ENCODE measurements around the gene MEOX2.

Gene MEOX2

DNA sequence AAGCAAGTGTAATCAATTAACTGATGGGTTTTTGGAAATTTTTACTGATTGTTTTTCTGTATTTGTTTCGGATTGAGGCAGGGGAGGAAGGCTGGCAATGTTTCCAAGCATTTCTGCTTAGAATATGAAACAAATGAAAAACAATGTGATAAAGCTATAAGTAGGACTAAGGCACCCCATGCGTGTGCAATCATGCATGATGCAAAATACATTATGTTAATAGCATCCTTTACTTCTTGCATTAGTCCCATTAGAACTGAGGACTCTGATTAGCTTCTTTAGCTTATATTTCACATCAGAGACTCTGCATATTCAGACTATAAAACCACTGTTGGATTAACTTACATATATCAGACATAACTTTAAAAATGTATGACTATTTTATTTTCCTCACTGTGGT is 76.0 kb downstream of the MEOX2 start:
- no peak for DNase-seq (ENCODE audit: low read depth)

- no peak for DNase-seq (ENCODE audit: low read depth)
Observed at GRCh38 chr7:15609287-15609686, 77.2 kb downstream of the MEOX2 start.

GRCh38 chr7:15607529-15608210 is 78.8 kb downstream of the MEOX2 start:
- no peak for DNase-seq (ENCODE audit: low read depth)

DNA sequence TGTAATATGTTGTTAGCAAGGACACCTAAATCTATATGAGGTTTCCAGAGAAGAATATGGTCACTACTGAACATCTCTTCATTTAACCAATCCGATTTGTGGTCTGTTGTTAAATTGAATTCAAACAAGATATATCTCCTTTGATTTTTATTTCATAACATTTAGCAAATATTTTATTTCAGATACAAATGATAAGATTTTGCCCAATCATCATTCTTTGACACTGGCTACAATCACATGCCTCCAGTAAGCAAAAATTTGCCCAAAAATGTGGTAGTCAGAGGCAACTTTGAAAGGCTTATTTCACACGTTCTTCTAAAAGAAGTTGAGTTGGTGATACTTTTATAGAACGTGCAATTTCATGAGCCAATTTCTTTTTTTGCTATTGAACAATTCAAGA is 79.9 kb downstream of the MEOX2 start:
- no peak for DNase-seq (ENCODE audit: low read depth)

- DNase-seq (ENCODE audit: low read depth): no peak
Observed at GRCh38 chr7:15604166-15604565, 82.3 kb downstream of the MEOX2 start.

DNA sequence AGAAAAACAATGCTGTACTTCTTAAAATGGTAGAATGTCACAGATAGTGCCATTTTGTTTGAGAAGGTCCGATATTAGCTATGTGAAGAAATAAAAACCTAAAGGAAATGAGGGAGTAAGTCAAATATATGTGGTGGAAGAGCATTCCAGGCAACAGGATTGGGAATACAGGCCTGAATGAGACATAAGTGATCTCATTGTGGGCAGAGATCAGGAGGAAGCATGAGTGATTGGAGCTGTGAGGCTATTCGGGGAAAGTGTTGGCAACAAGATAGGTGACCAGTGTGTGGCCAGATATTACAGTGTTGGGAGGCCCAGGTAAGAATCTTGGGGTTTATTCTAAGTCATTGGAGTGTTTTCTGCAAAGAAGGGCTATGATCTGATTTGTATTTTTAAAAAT is 83.4 kb downstream of the MEOX2 start:
- no peak for DNase-seq (ENCODE audit: low read depth)

GRCh38 chr7:15602236-15602635 is 84.2 kb downstream of the MEOX2 start:
- DNase-seq (ENCODE audit: low read depth): no peak

GRCh38 chr7:15601175-15601574 is 85.3 kb downstream of the MEOX2 start:
- no peak for DNase-seq (ENCODE audit: low read depth)

GRCh38 chr7:15600298-15600697 is 86.2 kb downstream of the MEOX2 start:
- DNase-seq (ENCODE audit: low read depth): no peak

- no peak for DNase-seq (ENCODE audit: low read depth)
Observed at GRCh38 chr7:15594461-15594860, 92.0 kb downstream of the MEOX2 start.

- DNase-seq (ENCODE audit: low read depth): no peak
Observed at GRCh38 chr7:15593382-15593781, 93.1 kb downstream of the MEOX2 start.

DNA sequence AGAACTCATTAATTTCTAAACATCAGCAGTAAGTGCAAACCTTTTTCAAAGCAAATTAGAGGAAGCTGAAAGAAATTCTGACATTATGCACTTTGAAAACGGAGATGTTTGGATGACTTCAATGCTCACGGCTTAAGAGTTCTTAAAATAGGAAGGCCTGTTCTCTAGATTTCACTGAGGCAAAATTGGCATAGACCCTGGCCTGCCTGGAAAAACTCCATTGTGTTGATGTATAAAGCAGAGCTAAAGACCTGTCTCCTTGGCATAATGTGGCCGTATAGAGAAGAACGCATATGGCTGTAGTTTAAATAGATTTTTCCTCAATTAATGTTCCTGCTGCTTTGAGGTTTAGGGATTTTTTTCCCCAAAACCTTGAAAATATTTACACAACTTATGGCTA is 100.2 kb downstream of the MEOX2 start:
- no peak for DNase-seq (ENCODE audit: low read depth)

GRCh38 chr7:15584575-15584974 is 101.9 kb downstream of the MEOX2 start:
- no peak for DNase-seq (ENCODE audit: low read depth)

DNA sequence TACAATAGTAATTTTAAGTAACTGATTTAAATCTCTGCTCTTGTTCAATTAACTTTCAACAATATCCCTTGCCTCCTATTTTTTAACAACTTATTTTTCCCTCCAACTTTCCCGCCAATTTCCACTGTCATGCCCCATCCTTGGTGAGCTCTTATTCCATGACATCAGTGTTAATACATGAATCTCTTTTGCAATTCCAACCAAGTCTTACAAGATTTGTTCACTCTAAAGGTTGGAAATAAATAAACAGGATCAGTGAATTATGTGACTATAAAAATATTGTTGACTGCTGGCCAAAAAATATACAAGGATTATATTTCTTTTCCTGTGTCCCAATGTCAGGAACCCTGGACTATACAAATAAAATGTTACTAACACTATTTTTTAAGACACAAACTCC is 103.7 kb downstream of the MEOX2 start:
- no peak for DNase-seq (ENCODE audit: low read depth)

DNA sequence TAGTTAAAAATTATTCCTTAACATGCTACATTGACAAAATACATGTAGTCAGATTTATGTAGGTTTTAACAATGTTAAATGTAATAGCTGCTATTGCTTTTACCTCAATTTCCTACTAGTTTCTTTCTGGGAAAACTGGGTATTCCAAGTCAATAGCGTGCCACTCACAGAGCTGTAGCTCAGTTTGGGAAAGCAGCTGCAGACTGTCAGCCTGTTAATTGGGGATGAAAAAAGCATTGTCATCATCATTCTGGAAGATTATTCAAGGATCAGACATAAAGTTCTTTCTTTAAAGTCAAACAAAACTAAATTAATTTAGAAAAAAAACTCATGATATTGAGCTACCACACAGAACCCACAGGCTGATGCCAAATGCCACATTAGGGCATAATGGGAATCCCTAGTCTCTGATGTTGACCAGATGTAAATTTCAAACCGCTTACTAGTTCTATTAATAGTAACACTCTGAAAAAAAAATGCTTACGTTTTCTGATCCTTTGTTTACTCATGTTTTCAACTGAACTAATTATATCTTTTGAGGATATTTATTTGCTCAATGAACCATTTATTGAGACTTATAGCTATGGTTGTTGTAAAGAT is 105.0 kb downstream of the MEOX2 start:
- no peak for DNase-seq (ENCODE audit: low read depth)

- DNase-seq (ENCODE audit: low read depth): no peak
Observed at GRCh38 chr7:15580604-15581351, 105.7 kb downstream of the MEOX2 start.

GRCh38 chr7:15577600-15577999 is 108.9 kb downstream of the MEOX2 start:
- no peak for DNase-seq (ENCODE audit: low read depth)

GRCh38 chr7:15571301-15571878 is 115.1 kb downstream of the MEOX2 start:
- DNase-seq (ENCODE audit: low read depth): no peak

DNA sequence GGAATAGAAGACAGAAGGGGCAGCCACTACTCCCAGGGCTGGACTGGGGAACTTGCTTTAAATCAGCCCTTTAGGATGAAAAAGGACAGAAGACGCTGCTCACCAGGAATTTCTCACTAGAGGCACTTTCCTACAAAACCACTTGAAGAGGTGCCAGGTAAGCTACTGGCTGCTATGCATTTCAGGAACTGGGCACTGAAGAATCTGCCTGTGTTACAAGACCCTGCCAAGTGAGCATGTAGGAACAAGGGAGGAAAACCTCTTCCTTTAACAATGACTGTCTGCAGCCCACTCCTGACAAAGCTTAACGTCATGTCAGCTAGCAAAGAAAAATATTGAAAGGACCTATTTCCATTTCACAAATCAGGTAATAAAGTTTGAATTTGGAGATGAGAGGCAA is 118.8 kb downstream of the MEOX2 start:
- no peak for DNase-seq (ENCODE audit: low read depth)

GRCh38 chr7:15567036-15567435 is 119.4 kb downstream of the MEOX2 start:
- DNase-seq (ENCODE audit: low read depth): no peak

- no peak for DNase-seq (ENCODE audit: low read depth)
Observed at GRCh38 chr7:15566476-15566875, 120.0 kb downstream of the MEOX2 start.

- no peak for DNase-seq (ENCODE audit: low read depth)
Observed at GRCh38 chr7:15561835-15562234, 124.6 kb downstream of the MEOX2 start, which contains the start of gene AGMO. Gene AGMO, minus strand, starts transcription at chr7:15562015.

All from T follicular helper cell (primary cell).